HFF-Myc (cell line): ENCODE data around the gene GGA1.

Experiments
- DNase-seq: peaks from one replicate; pipeline ENCODE4 v3.0.0-alpha.2; 2011; ENCODE audit warnings: low read depth; ENCODE audit errors: extremely low read depth
- H3K4me3 ChIP-seq: replicated peaks from 2 replicates; pipeline ENCODE4 v1.5.1; 2011; ENCODE audit warnings: low read depth, mild to moderate bottlenecking, control low read depth, low read length
- TF ChIP-seq, protein P1 (sequence below): IDR thresholded peaks from 2 replicates; pipeline ENCODE4 v1.5.1; 2012; ENCODE audit warnings: mild to moderate bottlenecking, low read depth, low read length, control low read depth; ENCODE audit errors: missing control alignments

Gene GGA1, protein sequence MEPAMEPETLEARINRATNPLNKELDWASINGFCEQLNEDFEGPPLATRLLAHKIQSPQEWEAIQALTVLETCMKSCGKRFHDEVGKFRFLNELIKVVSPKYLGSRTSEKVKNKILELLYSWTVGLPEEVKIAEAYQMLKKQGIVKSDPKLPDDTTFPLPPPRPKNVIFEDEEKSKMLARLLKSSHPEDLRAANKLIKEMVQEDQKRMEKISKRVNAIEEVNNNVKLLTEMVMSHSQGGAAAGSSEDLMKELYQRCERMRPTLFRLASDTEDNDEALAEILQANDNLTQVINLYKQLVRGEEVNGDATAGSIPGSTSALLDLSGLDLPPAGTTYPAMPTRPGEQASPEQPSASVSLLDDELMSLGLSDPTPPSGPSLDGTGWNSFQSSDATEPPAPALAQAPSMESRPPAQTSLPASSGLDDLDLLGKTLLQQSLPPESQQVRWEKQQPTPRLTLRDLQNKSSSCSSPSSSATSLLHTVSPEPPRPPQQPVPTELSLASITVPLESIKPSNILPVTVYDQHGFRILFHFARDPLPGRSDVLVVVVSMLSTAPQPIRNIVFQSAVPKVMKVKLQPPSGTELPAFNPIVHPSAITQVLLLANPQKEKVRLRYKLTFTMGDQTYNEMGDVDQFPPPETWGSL

DNA sequence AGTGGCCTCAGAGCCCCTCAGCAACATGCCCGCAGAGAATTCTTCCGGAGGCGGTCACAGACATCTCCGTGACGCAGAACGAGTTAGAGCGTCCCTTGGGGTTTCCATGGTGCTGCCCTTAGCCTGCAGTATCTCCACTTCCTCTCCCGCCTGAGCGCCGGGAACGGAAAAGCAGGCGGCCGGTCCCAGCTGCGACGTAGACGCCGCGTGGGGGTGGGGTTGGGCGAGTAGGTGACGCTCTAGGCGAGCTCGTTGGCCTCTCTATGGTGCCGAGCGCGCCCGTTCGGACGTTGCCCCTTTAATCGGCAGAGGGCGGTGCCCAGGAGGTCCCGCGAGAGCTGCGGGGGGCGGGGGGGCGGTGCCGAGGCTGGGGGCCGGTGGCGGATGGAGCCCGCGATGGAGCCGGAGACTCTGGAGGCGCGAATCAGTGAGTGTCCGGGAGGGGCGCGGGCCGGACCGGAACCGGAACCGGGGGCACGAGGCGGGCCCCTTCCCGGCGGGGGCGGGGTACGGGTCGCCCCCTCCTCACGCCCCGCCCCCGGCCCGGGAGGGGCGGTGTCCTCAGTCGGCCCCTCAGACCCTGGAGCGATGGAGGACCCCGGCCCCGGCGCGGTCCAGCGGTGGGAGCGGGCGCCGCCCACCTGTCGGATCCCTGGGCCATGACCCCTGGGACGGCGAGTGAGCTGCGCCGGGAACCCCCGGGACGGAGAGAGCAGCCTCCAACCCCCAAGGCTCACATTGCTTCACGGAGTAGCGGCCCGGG lies at the start of gene GGA1:
GGA1 (plus strand) TSS at position 358 of the 763 bp plus-strand sequence; CDS start at position 385, 27 bp downstream.
- peak within 1 kb of the TSS; percentile 88 for H3K4me3 ChIP-seq
- peak; percentile 93 for DNase-seq
- TF ChIP-seq, protein P1, sequence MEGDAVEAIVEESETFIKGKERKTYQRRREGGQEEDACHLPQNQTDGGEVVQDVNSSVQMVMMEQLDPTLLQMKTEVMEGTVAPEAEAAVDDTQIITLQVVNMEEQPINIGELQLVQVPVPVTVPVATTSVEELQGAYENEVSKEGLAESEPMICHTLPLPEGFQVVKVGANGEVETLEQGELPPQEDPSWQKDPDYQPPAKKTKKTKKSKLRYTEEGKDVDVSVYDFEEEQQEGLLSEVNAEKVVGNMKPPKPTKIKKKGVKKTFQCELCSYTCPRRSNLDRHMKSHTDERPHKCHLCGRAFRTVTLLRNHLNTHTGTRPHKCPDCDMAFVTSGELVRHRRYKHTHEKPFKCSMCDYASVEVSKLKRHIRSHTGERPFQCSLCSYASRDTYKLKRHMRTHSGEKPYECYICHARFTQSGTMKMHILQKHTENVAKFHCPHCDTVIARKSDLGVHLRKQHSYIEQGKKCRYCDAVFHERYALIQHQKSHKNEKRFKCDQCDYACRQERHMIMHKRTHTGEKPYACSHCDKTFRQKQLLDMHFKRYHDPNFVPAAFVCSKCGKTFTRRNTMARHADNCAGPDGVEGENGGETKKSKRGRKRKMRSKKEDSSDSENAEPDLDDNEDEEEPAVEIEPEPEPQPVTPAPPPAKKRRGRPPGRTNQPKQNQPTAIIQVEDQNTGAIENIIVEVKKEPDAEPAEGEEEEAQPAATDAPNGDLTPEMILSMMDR: no peak

DNA sequence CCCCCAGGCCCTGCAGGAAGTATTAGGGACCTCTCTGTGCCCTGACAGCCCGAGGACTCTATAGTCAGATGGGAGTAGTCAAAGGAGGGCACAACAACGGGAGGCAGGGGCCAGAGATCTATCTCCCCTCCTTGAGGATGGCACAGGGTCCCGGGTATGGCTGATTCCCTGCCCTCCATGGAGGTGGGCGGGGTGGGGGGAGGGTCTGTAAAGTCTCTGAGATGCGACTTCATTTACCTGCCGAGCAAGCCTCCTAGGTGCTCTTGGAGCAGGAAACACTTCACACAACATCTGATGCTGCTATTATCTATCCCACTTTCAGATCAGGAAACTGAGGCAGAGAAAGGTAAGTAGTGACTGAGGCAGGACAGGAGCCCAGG lies 49.1 kb upstream of the GGA1 start:
- DNase-seq: no peak
- peak overlapping the region; percentile 41 for H3K4me3 ChIP-seq
- TF ChIP-seq, protein P1: no peak

DNA sequence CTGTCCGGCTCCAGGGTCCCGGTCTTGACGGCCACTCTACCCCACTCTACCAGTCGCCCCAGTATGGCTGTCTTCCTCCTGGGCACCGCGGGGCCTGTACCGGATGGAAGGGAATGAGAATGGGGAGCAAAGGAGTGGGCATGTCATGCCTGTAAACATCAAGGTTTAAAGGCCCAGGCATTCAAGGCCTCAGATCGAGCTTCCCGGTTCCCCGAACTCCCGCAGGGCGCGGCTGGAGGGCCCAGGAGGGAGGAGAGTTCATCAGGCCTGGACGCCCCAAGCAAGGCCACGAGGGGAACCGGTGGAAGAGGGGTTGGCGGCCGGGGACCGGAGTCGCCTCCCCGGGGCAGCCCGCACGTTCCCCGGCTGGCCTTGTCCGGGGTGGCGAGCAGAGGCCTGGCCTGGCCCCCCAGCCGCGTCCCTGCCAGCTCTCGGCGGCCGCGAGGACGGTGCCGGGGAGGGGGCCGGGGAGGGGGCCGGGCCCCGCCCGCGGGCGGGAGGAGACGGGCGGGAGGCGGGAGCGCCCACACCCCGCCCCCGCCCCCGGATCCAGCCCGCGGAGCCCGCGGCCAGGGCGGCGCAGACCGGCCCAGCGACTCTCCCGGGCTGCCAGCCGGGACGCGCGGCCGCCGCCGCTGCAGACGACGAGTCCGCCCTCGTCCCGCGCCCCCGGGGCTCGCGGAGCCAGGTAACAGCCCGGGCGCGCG lies 48.6 kb upstream of the GGA1 start, which contains the start of gene CDC42EP1:
CDC42EP1 (plus strand) TSS at position 580 of the 707 bp plus-strand sequence. CDS start 5,870 bp downstream, outside the sequence.
- no peak for DNase-seq
- H3K4me3 ChIP-seq: peak within 1 kb of the TSS; percentile 93
- TF ChIP-seq, protein P1: no peak

DNA sequence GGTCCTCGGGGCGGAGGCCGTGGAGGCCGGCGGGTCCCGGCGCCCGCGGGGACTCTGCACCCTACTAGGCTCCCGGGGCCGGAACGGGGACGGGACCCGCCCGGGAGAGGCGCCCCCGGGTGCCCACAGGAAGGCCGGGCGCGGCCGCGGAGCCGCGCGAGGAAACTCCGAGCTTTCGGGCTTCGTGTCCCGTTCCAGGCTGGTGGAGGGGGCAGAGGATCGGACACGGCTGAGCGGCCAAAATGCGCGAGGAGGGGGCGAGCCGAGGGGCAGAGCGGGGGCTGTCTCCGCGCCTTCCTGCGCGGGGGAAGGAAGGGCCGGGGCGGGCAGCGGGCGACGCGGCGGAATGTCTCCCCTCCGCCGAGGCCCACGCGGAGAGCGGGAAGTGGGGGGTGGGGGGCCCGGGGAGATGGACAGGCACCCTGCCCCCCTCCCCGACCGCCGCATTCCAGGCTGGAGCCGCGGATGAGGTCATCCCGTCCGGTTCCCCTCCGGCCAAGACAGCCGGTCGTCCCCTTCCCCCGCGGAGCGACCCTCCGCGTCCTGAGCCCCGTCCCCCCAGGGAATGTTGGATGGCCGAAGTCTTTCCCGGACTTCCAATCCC lies 47.9 kb upstream of the GGA1 start:
- H3K4me3 ChIP-seq: peak overlapping the region; percentile 93

DNA sequence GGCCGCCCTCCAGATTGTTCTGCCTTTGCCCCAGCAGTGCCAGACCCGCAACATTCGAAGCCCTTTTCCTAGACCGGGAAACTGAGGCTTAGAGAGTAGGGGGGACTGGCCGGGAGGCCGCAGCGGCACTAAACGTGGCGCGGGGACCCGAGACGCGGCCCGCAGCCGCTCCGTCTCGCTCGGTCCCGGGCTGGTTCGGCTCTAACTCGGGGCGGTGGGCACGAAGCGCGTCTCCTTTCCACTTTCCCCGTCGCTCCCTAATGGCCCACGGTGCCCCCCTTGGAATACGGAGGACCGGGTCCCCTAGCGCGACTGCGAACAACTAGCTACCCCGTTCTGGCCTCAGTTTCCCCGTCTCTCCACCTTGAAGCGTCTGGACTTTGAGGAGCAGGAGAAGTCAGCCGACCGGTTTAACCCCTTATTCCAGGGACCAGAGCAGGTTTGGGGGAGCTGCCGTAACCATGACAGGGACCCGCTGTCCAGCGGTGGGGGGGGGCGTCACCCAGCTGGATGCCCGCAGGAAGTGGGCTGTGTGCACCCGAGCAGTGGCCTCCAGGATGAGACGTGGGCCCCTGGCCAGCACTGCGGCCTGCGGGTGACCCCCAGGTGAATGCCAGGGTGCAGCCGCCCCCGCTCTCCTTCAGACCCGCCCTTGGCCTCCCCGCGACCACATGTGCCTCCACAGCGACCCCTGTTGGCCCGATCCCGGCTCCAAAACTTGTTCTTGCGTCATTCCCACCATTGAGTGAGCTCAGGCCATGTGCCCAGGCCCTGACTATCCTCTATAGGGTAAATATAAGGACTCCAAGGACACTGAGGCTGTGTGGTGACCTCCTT lies 47.2 kb upstream of the GGA1 start:
- peak overlapping the region; percentile 93 for H3K4me3 ChIP-seq
- DNase-seq: peak; percentile 79
- TF ChIP-seq, protein P1: peak; percentile 87

More for the DNA sequence above, 47.9 kb upstream of the GGA1 start:
- no peak for DNase-seq
- TF ChIP-seq, protein P1: no peak
